SK-MEL-5 (cell line): ENCODE measurements around the gene RPUSD1. TPM values are rescaled to one million over a fixed set of nuclear protein-coding genes. Genes with fewer than 3 reads are reported as not detected.

Experiments
- DNase-seq: peaks from one replicate; pipeline ENCODE4 v3.0.0-alpha.2; 2016; ENCODE audit warnings: low read depth, low spot score
- in situ Hi-C: cut with HindIII; loops from 2 replicates; pipeline ENCODE4 v1.10.0; 2016; ENCODE audit warnings: low sequenced_read_pairs, high pct_unique_total_duplicates, low pct_unique_long_range_greater_than_20kb
- total RNA-seq: library from RNA; depleted of rRNA; stranded (reverse); fragments of >200 nt; shearing (Covaris generic); gene quantifications from 2 replicates; pipeline ENCODE4 v1.2.3, GENCODE V29; 2014

Gene RPUSD1
- total RNA-seq, 1 experiment from 2014 or later = 32.6 TPM

DNA sequence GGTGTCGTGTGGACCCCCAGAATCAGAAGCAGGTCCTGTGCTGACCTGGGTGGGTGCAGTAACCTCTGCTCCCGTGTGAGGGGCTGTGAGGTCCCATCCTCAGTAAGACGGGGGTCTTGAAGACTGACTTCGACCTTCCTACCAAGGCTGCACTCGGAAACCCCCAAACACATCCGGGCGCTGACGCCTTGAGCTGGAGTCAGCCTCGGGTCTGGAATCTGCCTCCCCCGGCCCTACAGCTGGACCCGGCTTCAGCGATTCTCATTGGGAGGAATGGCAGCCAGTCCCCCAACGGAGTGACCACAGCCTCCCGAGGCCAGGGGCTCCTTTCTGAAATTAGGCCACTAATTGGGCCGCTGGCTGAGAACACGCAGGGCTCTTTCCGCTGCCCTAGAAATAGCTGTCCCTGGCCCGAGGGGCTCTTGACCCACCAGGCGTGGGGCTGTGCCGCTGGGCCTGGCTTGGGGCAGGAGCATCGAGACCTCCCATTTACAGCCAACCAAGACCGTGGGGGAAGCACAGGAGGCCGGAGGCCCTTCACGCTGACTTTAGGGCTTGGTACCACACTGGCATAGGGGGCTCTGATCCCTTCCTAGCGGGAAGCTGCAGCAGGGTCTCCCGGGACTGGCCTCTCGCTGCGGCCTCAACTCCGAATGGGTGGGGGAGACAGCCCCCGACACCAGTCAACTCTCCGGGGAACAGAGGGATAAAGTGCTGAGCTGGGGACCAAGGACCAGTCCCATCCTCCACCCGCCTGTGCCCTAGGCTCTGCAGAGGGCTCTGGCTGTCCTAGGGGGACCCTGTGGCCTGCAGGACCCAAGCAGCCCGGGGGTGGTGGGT, 15.0 kb upstream of the RPUSD1 start:
- no peak for DNase-seq
- in situ Hi-C loops = no loop called here

DNA sequence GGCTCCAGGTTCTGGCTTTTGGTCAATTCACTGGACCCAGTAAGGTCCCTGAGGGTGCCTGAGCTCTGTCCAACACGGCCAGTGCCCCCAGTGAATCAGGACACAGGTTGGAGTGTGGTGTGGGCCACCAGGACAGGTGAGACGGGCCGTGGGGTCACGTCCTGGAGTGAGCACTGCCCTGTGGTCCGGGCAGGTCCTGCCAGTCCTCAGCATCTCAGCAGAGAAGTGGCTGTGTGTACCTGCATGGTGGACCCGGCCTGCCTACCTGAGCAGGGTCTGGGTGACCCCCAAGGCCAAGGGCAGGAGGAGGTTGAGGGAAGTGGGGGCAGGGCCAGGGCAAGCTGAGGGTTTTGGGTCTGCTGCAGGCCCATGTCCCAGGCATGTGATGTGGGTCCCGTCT, 14.3 kb upstream of the RPUSD1 start:
- in situ Hi-C loops = no loop called here
- DNase-seq = no peak

DNA sequence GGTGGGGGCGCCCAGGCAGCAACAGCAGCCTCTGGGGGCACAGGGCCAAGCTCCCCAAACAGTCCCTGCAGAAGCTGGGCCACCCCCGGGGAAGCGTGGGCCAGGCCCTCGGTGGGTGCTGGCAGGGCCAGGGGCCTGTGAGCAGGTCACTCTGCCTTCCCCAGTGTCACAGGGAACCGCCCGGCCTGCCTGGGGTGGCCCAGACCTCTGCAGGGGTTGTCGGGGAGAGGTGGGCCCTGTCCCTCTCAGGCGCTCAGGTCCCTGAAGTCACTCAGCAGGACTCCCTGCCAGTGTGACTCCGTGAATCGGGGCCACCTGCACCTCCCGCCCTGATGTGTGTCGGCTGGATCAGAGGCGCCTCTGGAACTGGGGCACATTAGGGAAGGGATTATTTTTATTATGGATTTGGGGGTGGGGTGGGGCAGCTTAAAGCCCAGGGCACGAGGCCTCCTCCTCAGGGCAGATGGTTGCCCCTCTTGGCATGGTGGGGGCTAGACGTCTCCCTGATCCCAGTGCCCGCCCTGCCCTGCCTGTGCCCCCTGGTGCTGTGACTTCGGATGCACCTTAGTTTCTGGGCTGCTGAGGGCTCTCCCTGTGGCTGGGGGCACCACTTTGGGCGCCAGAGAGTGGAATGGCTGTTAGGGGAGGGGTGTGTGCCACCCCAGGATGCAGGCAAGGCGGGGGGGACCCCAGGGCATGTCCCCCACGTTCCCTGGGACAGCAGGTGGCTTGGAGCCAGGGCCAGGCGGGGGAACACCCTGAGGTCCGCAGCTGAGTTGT, 13.6 kb upstream of the RPUSD1 start:
- no peak for DNase-seq
- in situ Hi-C loops = no loop called here

DNA sequence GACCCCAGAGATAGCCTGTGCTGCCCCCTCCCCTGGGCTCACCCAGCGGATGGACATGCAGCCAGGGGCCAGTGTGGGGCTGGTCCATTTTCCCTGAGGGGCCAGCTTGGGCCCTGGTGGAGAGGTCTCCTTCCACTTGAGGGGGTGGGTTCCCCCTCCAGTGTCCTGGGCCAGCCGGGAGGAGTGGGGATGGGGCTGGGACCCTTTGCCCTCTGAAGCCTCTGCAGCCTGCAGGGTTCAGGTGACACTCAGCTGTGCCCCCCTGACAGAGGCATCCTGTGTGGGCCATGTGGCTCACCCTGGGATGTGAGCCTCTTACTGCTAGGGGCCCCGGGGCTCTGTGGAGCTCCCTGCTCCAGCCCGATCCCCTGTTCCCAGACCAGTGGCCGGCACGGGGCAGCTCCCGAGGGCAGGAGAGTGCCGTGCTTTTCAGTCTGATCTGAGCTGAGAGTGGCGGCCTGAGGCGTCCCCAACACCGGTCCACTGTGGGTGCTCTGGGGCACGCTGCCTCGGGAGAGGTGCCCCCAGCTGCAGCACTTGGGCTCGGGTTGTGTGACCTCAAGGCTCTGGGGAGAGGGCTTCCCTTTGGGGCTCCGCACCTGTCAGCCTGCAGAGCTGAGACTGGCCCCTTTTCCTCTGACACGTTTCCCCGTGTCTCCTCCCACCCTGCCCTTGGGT, 12.8 kb upstream of the RPUSD1 start:
- no peak for DNase-seq
- in situ Hi-C loops = no loop called here

DNA sequence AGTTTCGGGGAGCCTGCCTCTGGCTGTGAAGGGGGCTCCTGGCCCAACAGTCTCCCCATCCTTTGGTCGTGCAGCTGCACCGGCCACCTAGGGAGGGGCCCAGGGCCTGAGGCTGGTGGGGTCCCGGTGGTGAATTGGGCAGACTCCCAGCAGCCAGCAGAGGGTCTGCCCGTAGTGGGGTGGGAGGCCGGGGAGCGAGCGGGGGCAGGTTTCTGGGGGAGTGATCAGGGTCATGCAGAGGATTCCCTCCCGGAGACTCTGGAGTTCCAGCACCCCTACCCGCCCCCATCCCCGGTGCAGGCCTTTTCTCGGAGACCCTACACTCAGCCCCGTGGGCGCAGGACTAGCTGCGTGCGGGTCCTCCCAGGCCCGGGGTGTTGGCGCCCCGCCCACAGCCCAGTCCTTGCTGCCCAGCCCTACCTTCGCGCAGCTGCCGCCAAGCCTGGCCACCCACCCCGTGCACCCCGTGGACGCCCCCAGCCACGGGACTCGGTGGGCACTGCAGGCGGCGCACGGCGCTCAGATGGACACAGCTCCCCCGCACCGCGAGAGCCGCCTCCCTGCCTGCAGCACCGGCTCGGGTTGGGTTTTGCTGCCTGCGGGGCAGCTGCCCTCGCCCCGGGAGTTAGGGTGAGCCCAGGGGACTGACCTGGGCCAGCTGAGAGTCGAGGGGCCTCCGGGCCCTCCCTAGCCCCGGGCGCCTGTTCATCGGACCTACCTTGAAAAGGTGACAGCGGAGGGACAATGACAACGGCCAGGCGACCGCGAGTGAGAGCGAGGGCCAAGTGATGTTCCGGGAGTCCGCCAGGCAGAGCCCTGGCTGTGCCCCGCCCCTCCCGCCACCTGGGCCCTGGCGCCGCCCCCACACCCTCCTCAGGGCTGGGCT, 12.0 kb upstream of the RPUSD1 start, which contains the start of gene GNG13:
Gene GNG13, minus strand, starts transcription at position 787 of the 886 bp plus-strand sequence. CDS start 1,657 bp downstream, outside the sequence.
- in situ Hi-C loops = no loop called here

DNA sequence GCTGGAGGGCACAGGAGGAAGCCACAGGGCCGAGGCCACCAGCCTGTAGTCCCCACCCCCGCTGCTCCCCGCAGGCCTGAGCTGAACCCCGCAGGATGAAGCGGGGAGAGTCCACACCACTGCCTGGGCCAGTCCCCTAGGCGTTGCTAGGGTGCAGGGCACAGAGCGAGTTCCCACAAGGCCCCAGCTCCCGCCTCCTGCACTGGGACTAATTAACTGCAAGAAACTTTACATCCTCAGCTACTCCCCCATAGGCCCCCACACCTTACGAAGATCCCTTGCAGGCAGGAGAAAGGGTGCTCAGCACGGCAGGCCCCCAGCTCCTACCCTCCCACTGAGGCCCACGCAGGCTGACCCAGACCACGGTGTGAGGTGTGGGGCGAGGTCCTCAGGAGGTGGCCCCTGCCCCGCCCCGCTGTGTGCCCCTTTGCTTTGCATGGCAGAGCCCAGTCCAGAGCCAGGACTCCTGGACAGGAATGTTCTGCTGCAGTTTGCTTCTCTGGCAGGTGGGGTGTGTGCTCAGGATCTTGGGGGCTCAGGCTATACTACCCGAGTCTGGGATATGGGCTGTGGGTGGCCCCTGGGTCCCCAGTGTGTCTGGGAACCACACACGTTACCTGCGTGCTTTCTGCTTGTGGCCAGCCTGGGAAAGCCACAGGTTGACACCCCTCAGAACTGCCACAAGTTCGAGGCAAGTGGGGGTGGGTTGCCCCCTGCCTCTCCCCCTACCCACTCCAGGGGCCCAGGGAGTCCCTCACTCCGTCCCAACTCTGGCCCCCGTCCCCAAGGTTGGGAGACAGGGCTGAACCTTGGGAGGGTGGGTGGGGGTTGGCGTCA, 11.1 kb upstream of the RPUSD1 start:
- in situ Hi-C loops = no loop called here
- DNase-seq = no peak

More for the DNA sequence above, 12.0 kb upstream of the RPUSD1 start, which contains the start of gene GNG13:
- DNase-seq = no peak

DNA sequence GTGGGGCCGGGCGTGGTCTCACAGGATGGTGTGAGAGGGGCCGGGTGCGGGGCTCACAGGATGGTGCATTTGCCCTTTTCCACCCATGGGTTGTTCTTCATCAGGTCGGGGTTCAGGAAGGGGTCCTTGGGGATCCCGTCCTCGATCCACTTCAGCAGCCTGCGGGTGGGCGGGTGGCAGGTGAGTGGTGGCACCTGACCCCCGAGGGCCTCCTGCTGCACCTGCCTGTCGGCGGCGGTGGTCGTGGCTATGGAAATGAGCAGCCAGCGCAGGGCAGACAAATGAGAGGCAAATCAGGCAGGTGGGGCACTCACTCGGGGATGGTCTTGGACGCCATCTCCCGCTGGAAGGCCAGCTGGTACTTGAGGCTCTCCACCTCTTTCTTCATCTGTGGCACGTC, 10.5 kb upstream of the RPUSD1 start:
- no peak for DNase-seq
- in situ Hi-C loops = no loop called here

DNA sequence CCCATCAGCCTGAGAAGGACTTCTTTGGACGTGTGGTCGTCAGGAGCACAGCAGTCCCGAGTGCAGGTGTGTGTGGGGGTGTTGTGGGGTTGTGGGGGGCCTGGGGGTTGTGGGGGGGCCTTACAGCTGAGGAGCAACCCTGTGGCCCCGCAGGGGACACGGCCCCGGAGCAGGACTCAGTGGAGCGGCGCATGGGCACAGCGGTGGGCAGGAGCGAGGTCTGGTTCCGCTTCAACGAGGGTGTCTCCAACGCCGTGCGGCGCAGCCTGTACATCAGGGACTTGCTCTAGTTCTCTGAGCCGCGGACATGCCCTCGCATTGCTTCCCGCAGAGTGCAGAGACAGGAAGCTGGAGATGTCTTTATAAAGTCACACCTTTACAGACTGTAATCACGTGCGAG, 9.5 kb upstream of the RPUSD1 start:
- in situ Hi-C loops = no loop called here
- DNase-seq = no peak

DNA sequence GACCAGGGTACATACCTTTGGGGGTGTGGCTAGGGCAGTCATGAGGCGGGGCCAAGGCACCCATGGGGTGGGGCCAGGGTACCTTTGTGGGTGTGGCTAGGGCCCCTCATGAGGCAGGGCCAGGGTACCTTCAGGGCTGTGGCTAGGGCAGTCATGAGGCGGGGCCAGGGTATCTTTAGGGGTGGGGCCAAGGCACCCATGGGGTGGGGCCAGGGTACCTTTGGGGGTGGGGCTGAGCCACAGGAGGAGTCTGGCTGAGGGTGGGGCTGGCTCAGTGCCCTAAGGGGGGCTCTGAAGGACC, 8.9 kb upstream of the RPUSD1 start:
- in situ Hi-C loops = no loop called here
- peak; percentile 36 for DNase-seq

DNA sequence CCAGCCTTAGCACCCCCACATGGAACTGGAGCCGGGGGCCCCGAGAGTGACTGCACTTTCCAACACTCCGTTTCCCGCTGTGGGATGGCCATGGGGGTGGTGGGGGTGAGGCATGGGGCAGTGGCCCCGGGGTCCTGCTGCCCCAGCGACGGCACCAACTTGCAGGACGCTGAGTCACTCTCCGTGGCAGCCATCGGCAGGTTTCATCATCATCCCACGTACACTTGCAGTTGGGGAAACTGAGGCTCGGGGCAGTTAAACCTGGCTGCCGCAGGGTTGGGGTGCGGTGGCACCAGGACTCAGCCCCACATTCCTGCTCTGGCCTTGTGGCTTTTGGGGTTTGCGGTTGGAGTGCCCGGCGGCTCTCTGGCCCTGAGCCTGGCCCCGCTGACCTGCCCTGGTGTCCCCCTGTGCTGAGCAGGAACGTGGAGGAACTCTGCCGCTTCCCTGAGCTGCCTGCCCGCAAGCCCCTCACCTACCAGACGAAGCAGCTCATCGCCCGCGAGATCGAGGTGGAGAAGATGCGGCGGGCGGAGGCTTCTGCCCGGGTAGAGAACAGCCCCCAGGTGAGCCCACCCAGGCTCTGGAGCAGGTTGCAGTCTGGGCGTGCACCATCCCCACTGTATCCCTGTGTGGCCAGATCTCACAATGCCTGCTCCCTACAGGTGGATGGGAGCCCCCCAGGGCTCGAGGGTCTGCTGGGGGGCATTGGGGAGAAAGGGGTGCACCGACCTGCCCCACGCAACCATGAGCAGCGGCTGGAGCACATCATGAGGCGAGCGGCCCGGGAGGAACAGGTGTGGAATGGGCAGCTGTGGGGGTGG, 8.3 kb upstream of the RPUSD1 start:
- no peak for DNase-seq
- in situ Hi-C loops = no loop called here

DNA sequence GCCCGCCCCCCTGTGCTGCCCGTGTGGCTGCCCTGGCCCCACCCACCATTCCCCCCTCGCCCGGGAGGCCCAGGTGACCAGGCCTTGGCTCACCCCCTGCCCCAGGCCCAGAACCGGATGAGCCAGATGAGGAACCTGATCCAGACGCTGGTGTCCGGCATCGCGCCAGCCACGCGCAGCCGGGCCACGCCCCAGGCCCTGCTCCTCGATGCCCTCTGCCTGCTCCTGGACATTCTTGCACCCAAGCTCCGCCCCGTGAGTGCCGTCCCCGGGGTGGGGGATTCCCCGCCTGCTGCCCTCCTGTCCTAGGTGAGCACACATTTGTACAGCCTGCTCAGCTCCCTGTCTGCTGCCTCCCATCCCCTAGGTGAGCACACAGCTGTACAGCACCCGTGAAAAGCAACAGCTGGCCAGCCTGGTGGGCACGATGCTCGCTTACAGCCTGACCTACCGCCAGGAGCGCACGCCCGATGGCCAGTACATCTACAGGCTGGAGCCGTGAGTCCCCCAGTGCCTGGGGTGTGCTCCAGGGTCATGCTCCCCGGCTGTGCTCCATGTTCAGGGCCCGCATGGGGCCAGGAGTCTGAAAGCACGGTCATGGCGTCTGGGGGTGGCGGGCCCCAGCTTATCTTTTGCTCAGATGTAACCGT, 7.5 kb upstream of the RPUSD1 start:
- in situ Hi-C loops = no loop called here
- no peak for DNase-seq

DNA sequence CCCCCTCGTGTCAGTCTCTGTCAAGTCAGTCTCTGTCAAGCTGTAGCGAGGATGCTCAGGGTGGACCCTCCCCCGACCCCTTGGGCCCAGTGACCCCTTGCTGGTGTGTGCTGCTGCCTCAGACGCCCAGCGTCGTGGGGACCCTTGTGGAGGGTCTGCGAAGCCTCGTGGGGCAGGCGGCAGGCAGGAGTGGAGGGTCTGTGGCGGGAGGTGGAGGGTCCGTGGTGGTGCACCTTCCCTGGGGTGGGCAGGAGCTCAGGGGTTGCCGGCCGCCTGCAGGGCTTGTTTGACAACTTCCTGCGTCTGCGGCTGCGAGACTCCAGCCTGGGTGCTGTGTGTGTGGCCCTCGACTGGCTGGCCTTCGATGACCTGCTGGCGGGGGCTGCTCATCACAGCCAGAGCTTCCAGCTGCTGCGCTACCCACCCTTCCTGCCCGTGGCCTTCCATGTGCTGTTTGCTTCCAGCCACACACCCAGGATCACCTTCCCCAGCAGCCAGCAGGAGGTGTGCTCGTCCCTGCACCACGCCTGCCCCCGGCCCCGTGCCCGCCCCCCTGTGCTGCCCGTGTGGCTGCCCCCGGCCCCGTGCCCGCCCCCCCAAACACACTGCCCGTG, 6.8 kb upstream of the RPUSD1 start:
- in situ Hi-C loops = no loop called here
- DNase-seq = no peak

DNA sequence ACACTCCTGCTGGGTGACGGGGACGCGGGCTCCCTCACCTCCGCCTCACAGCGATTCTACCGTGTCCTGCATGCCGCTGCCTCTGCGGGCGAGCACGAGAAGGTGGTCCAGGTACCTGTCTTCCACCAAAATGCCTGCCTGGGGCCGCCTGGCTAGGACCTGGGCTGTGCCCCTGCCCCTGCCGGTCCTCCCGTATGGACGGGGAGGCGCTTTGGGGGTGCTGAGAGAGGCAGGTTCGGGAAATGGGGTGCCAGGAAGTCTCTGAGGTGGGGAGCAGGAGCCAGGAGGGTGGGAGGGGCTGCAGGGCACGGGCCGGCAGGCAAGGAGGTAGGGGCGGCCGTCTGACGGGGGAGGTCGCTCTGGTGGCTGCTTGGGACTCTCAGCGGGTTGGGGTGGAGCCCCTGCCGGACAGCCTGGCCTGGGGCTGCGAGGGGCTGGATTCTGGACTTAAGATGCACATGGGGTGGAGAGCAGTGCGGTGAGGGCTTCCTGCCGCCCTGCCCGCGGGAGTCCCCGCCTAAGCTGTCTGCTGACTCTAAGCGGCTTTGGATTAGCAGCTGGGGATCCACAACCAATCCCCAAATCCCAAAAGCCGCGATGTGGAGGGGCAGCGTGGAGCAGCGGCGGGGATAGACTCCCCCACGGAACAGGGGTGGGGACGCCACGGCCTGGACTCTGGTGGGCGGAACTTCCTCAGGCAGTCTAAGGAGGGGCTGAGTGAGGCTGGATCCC, 6.1 kb upstream of the RPUSD1 start:
- in situ Hi-C loops = no loop called here
- no peak for DNase-seq

DNA sequence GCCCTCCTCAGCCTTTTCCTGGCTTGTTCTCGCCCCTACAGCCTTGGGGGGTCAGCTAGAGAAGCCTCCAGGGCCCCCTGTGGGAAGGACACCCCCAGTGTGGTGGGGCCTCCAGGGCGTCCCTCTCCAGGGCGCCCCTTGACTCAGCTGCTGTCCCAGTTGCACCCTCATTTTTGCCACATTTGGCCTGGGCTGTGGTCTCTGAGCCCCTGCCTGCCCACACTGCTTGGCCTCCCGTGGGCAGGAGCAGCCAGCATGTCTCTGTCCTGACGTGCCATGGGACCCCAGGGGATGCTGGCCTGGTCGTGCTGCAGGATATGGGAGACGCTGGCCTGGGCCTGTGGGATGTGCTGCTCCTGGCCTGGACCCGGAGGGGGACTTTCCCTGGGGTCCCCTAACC, 5.2 kb upstream of the RPUSD1 start:
- DNase-seq = no peak
- in situ Hi-C loops = no loop called here
